Smooth muscle cell (in vitro differentiated cells): ENCODE measurements around the gene LOXL4. TPM values are rescaled to one million over a fixed set of nuclear protein-coding genes. Genes with fewer than 3 reads are reported as not detected.

Source experiments
- DNase-seq: peaks from one replicate; lab custom pipeline; 2025; ENCODE audit not compliant: unreplicated experiment; lab: John Stamatoyannopoulos, UW
- H2AFZ ChIP-seq: fragments of 200-600 bp; sonication (generic); 2 replicates; pipeline ENCODE4 v1.6.0; 2016; ENCODE audit warnings: antibody characterized with exemption, low read depth, mild to moderate bottlenecking
- H3F3A ChIP-seq: fragments of 200-600 bp; sonication (generic); 2 replicates; pipeline ENCODE4 v1.6.0; 2017; ENCODE audit warnings: antibody characterized with exemption, low read depth
- H3K27ac ChIP-seq: fragments of 200-600 bp; sonication (generic); 2 replicates; pipeline ENCODE4 v1.5.1; 2016; ENCODE audit warnings: low read depth, mild to moderate bottlenecking
- H3K27me3 ChIP-seq: fragments of 200-600 bp; sonication (generic); 2 replicates; pipeline ENCODE4 v1.6.1; 2016; ENCODE audit warnings: low read depth, mild to moderate bottlenecking
- H3K36me3 ChIP-seq: fragments of 200-600 bp; sonication (generic); 2 replicates; pipeline ENCODE4 v1.5.1; 2016; ENCODE audit warnings: low read depth
- H3K4me1 ChIP-seq: fragments of 200-600 bp; sonication (generic); 2 replicates; pipeline ENCODE4 v1.5.1; 2016; ENCODE audit warnings: low read depth
- H3K4me2 ChIP-seq: fragments of 200-600 bp; sonication (generic); 2 replicates; pipeline ENCODE4 v1.6.0; 2016; ENCODE audit warnings: mild to moderate bottlenecking
- H3K4me3 ChIP-seq: fragments of 200-600 bp; sonication (generic); 2 replicates; pipeline ENCODE4 v1.5.1; 2016; ENCODE audit warnings: mild to moderate bottlenecking
- H3K79me2 ChIP-seq: fragments of 200-600 bp; sonication (generic); 2 replicates; pipeline ENCODE4 v1.6.0; 2016; ENCODE audit warnings: low read depth, mild to moderate bottlenecking
- H3K9ac ChIP-seq: fragments of 200-600 bp; sonication (generic); 2 replicates; pipeline ENCODE4 v1.6.0; 2016; ENCODE audit warnings: low read depth
- H3K9me3 ChIP-seq: fragments of 200-600 bp; sonication (generic); replicated peaks from 2 replicates; pipeline ENCODE4 v1.5.1; 2016; ENCODE audit warnings: low read depth
- H4K20me1 ChIP-seq: fragments of 200-600 bp; sonication (generic); 2 replicates; pipeline ENCODE4 v1.6.0; 2016; ENCODE audit warnings: low read depth
- CTCF ChIP-seq: fragments of 200-600 bp; sonication (generic); IDR thresholded peaks from 2 replicates; pipeline ENCODE4 v1.5.1; 2017; ENCODE audit warnings: borderline replicate concordance, mild to moderate bottlenecking, antibody characterized with exemption; ENCODE audit not compliant: insufficient read depth, poor library complexity, severe bottlenecking
- WGBS: methylation state at CpG from one replicate; pipeline ENCODE4 v1.1.7; 2016; ENCODE audit warnings: low lambda C conversion rate; 5-methylcytosine and 5-hydroxymethylcytosine counted together
- polyA plus RNA-seq: library from polyadenylated mRNA; unstranded; fragments of >200 nt; fragmentation: Nextera tagmentation; extraction: Ambion mirVana; gene quantifications from 2 replicates; pipeline ENCODE4 v1.2.1, GENCODE V29; 2016
- total RNA-seq: library from RNA; depleted of rRNA; stranded (reverse); fragments of >200 nt; gene quantifications from 2 replicates; pipeline ENCODE4 v1.2.3, GENCODE V29; 2014

LOXL4 gene
- total and polyA plus RNA-seq, 2 experiments from 2014 or later: 19.8 to 60.2 TPM

DNA sequence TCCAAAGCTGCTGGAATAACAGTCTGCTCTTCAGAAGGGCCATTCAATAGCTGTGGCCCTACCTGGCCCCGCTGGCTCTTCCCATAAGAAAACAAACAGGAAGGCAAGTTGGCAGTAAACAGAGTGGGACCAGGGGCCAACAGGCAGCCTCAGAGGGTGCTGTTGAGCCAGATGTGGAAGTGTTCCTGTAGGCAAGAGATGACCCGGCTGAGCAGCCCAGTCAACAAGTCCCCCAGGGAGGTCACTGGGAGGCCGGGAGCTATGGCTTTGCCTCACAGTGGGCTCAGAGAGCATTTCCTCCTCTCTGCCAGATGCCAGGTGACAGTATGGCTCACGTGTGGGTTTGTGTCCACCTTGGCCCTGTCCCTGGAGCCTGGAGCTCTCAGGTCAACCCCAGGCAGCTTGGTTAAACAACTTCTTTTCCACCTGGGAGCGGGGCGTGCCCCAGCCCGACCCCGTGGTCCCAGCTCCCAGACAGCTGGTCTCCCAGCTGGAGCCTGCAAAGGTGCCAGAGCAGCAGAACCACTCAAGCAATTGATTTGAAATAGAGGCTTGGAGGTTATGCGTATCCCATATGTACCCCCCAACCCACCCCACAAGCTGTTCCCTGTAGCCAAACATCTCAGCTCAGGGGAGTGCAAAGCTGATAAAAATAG is 33.8 kb upstream of the LOXL4 start:
- Histone ChIP-seq H3K4me1 (peaks cover under 1% of the 10 kb centered on the region), H4K20me1 (no peaks in the 10 kb centered on the region), H3K27ac (no peak overlapping the region), H2AFZ (no peak overlapping the region), H3F3A (no peaks in the 10 kb centered on the region), H3K36me3 (no peaks in the 10 kb centered on the region), H3K27me3 (peaks cover 10% of the 10 kb centered on the region), H3K9ac (no peak overlapping the region), H3K79me2 (no peaks in the 10 kb centered on the region), H3K9me3 (no peaks in the 10 kb centered on the region), H3K4me2 (no peak overlapping the region), H3K4me3 (no peak overlapping the region)
- WGBS: 81% methylated on average over 8 of the region's 9 CpGs
- no peak for DNase-seq
- TF ChIP-seq CTCF: no peak

- Histone ChIP-seq H4K20me1 (no peaks in the 10 kb centered on the region), H3F3A (no peaks in the 10 kb centered on the region), H3K9ac (no peak overlapping the region), H3K27ac (no peak overlapping the region), H3K4me2 (no peak overlapping the region), H2AFZ (no peak overlapping the region), H3K9me3 (no peaks in the 10 kb centered on the region), H3K27me3 (peaks cover 10% of the 10 kb centered on the region), H3K36me3 (no peaks in the 10 kb centered on the region), H3K79me2 (no peaks in the 10 kb centered on the region), H3K4me3 (no peak overlapping the region), H3K4me1 (peaks cover 3% of the 10 kb centered on the region)
- TF ChIP-seq CTCF: no peak
- no peak for DNase-seq
- WGBS: 88% methylated on average over 7 of the region's 7 CpGs
Measured at GRCh38 chr10:98300526-98301229, 32.7 kb upstream of the LOXL4 start.

GRCh38 chr10:98299341-98299740 is 31.3 kb upstream of the LOXL4 start:
- H3K27me3 ChIP-seq: peaks cover 6% of the 10 kb centered on the region
- no peaks in the 10 kb centered on the region for H3F3A ChIP-seq
- peaks cover 3% of the 10 kb centered on the region for H3K4me1 ChIP-seq
- no peak overlapping the region for H3K27ac ChIP-seq
- 65% methylated on average over 9 of the region's 9 CpGs for WGBS
- H3K9ac ChIP-seq: no peak overlapping the region
- no peaks in the 10 kb centered on the region for H4K20me1 ChIP-seq
- no peak overlapping the region for H3K4me2 ChIP-seq
- H3K79me2 ChIP-seq: no peaks in the 10 kb centered on the region
- no peaks in the 10 kb centered on the region for H3K9me3 ChIP-seq
- no peak for DNase-seq
- H3K36me3 ChIP-seq: no peaks in the 10 kb centered on the region
- no peak overlapping the region for H2AFZ ChIP-seq
- TF ChIP-seq CTCF: no peak
- no peak overlapping the region for H3K4me3 ChIP-seq
